DOHH2 (cell line): ENCODE measurements around the gene FOXO6.

ENCODE experiments used
- H3F3A ChIP-seq: fragments of 200-600 bp; sonication (generic), shearing (Covaris generic); 2 replicates; pipeline ENCODE4 v1.6.0; 2016; ENCODE audit warnings: antibody characterized with exemption, mild to moderate bottlenecking; ENCODE audit not compliant: control insufficient read depth, insufficient read depth
- H3K27ac ChIP-seq: fragments of 200-600 bp; sonication (generic); 2 replicates; pipeline ENCODE4 v1.5.1; 2014; ENCODE audit warnings: low read depth, mild to moderate bottlenecking, low read length, moderate library complexity
- H3K27me3 ChIP-seq: fragments of 200-600 bp; sonication (generic); 2 replicates; pipeline ENCODE4 v1.6.1; 2014; ENCODE audit warnings: mild to moderate bottlenecking, low read length, mixed read lengths; ENCODE audit not compliant: control insufficient read depth
- H3K36me3 ChIP-seq: fragments of 200-600 bp; sonication (generic); 2 replicates; pipeline ENCODE4 v1.6.1; 2014; ENCODE audit warnings: mild to moderate bottlenecking, low read length, moderate library complexity, mixed read lengths; ENCODE audit not compliant: control insufficient read depth
- H3K4me1 ChIP-seq: fragments of 200-600 bp; sonication (generic); 2 replicates; pipeline ENCODE4 v1.6.1; 2014; ENCODE audit warnings: mild to moderate bottlenecking, low read length, mixed read lengths; ENCODE audit not compliant: control insufficient read depth
- H3K4me2 ChIP-seq: fragments of 200-600 bp; sonication (generic); 2 replicates; pipeline ENCODE4 v1.6.0; 2014; ENCODE audit warnings: mild to moderate bottlenecking, low read length, moderate library complexity
- H3K4me3 ChIP-seq: fragments of 200-600 bp; sonication (generic); 2 replicates; pipeline ENCODE4 v1.5.1; 2014; ENCODE audit warnings: mild to moderate bottlenecking, low read length, mixed read lengths
- H3K79me2 ChIP-seq: fragments of 200-600 bp; sonication (generic); 2 replicates; pipeline ENCODE4 v1.6.1; 2014; ENCODE audit warnings: mild to moderate bottlenecking, low read length, mixed read lengths; ENCODE audit not compliant: control insufficient read depth
- H3K9me2 ChIP-seq: fragments of 200-600 bp; sonication (generic); replicated peaks from 2 replicates; pipeline ENCODE4 v1.6.1; 2014; ENCODE audit warnings: mild to moderate bottlenecking, low read length, mixed read lengths; ENCODE audit not compliant: control insufficient read depth
- H3K9me3 ChIP-seq: fragments of 200-600 bp; sonication (generic); 2 replicates; pipeline ENCODE4 v1.6.1; 2014; ENCODE audit warnings: antibody characterized with exemption, low read length, mixed read lengths; ENCODE audit not compliant: control insufficient read depth, insufficient read depth
- H4K20me1 ChIP-seq: fragments of 200-600 bp; sonication (generic); 2 replicates; pipeline ENCODE4 v1.6.0; 2014; ENCODE audit warnings: low read depth, mild to moderate bottlenecking, antibody characterized with exemption, low read length, moderate library complexity; ENCODE audit not compliant: control insufficient read depth, insufficient read depth
- CTCF ChIP-seq: fragments of 200-600 bp; sonication (generic); IDR thresholded peaks from one replicate; pipeline ENCODE4 v1.5.1; 2014; ENCODE audit warnings: antibody characterized with exemption, mild to moderate bottlenecking, low read depth, low read length; ENCODE audit not compliant: poor library complexity, severe bottlenecking
- EZH2phosphoT487 ChIP-seq: fragments of 200-600 bp; sonication (generic); IDR thresholded peaks from 2 replicates; pipeline ENCODE4 v1.6.1; 2017; ENCODE audit warnings: borderline replicate concordance, mild to moderate bottlenecking, antibody characterized with exemption, low read length, moderate library complexity, mixed read lengths

The FOXO6 gene

DNA sequence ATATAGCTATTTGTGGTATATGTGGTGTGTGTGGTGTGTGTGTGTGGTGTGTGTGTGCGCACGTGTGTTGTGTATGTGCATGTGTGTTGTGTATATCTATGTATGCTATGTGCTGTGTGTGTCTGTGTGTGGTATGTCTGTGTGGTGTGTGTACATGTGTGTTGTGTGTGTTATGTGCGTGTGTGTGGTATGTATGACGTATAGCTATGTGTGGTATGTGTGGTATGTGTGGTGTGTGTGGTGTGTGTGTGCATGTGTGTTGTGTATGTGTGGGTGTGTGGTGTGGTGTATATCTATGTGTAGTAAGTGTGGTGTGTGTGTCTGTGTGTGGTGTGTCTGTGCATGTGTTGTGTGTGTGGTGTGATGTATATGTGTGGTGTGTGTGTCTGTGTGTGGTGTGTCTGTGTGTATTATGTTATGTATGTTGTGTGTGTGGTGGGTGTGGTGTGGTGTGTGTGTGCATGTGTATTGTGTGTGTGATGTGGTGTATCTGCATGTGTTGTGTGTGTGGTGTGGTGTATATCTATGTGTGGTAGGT, 63.4 kb downstream of the FOXO6 start:
- no peaks in the 10 kb centered on the region for H4K20me1 ChIP-seq
- H3K9me2 ChIP-seq, result no peaks in the 10 kb centered on the region
- no peak overlapping the region for H3K4me2 ChIP-seq

GRCh38 chr1:41425369-41425768, 64.1 kb downstream of the FOXO6 start:
- TF ChIP-seq EZH2phosphoT487 (no peak), CTCF (no peak)
- H3F3A ChIP-seq, result no peaks in the 10 kb centered on the region

More for the DNA sequence above, 63.4 kb downstream of the FOXO6 start:
- H3K79me2 ChIP-seq, result no peaks in the 10 kb centered on the region
- H3K27ac ChIP-seq, result no peak overlapping the region
- H3K27me3 ChIP-seq, result no peaks in the 10 kb centered on the region
- H3K4me1 ChIP-seq, result no peaks in the 10 kb centered on the region
- H3F3A ChIP-seq, result no peaks in the 10 kb centered on the region
- H3K36me3 ChIP-seq, result no peaks in the 10 kb centered on the region
- H3K4me3 ChIP-seq, result no peak overlapping the region
- H3K9me3 ChIP-seq, result no peaks in the 10 kb centered on the region
- TF ChIP-seq EZH2phosphoT487, result no peak
- TF ChIP-seq CTCF, result no peak

DNA sequence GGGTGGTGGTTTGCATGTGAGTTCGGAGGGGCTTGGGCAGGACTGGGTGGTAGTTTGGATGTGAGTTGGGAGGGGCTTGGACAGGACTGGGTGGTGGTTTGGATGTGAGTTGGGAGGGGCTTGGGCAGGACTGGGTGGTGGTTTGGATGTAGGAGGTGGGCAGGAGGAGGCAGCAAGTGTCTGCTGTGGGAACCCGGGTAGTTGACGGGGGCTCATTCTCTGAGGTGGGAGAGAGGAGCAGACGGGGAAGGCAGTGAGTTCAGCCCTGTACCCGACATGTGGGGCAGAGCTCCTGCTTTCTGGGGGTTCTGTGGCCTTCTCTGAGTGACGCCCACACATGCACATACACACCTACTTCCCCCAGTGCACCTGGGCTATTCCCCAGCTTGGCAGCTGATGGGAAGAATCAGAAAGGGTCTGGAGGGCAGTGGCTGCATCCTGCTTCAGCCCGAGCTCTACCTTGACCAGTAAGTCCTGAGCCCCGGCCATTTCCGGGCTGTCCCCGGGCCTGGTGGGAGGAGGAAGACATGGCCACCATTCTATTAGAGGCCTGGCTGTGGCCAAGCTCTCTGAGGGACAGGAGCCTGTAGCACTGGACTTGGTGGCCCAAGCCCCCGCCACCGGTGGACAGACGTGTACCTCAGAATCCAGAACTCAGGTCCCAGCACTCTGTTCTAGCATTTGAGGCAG, 65.1 kb downstream of the FOXO6 start:
- H4K20me1 ChIP-seq, result no peaks in the 10 kb centered on the region
- H3K27me3 ChIP-seq, result no peaks in the 10 kb centered on the region
- H3K4me3 ChIP-seq, result no peak overlapping the region
- no peak overlapping the region for H3K4me2 ChIP-seq
- no peaks in the 10 kb centered on the region for H3K9me3 ChIP-seq
- no peak overlapping the region for H3K27ac ChIP-seq
- no peaks in the 10 kb centered on the region for H3K36me3 ChIP-seq
- H3F3A ChIP-seq, result no peaks in the 10 kb centered on the region
- no peak for TF ChIP-seq EZH2phosphoT487
- TF ChIP-seq CTCF, result no peak
- no peaks in the 10 kb centered on the region for H3K4me1 ChIP-seq
- H3K79me2 ChIP-seq, result no peaks in the 10 kb centered on the region
- no peaks in the 10 kb centered on the region for H3K9me2 ChIP-seq

More at GRCh38 chr1:41425369-41425768, 64.1 kb downstream of the FOXO6 start:
- Histone ChIP-seq H3K27me3 (no peaks in the 10 kb centered on the region), H3K9me3 (no peaks in the 10 kb centered on the region), H3K4me2 (no peak overlapping the region), H3K9me2 (no peaks in the 10 kb centered on the region), H3K4me1 (no peaks in the 10 kb centered on the region), H3K79me2 (no peaks in the 10 kb centered on the region), H4K20me1 (no peaks in the 10 kb centered on the region), H3K27ac (no peak overlapping the region), H3K36me3 (no peaks in the 10 kb centered on the region), H3K4me3 (no peak overlapping the region)
